Ascending aorta (tissue), 2 donors: Measurements from ENCODE around the gene C10orf71. TPM values are rescaled to one million over a fixed set of nuclear protein-coding genes. Genes with fewer than 3 reads are reported as not detected.
A peak's percentile ranks its signal among the peaks of the same experiment; 100 is the strongest.

Experiments
- DNase-seq, 2 donors: peaks; one replicate each; pipeline ENCODE4 v3.0.0-alpha.2; 2019; ENCODE audit warnings: low spot score in 2 of 2
- H3K27ac ChIP-seq, 2 donors: fragments of 200-600 bp; sonication (generic); one replicate each; pipeline ENCODE4 v1.5.1; 2016 to 2017; ENCODE audit warnings: mild to moderate bottlenecking in 1 of 2
- H3K27me3 ChIP-seq: fragments of 200-600 bp; sonication (generic); one replicate; pipeline ENCODE4 v1.5.1; 2017
- H3K36me3 ChIP-seq, 2 donors: fragments of 200-600 bp; sonication (generic); one replicate each; pipeline ENCODE4 v1.5.1; 2016
- H3K4me1 ChIP-seq, 2 donors: fragments of 200-600 bp; sonication (generic); one replicate each; pipeline ENCODE4 v1.5.1; 2016 to 2017; ENCODE audit warnings: mild to moderate bottlenecking in 1 of 2
- H3K4me3 ChIP-seq, 2 donors: fragments of 200-600 bp; sonication (generic); one replicate each; pipeline ENCODE4 v1.5.1; 2016 to 2017; ENCODE audit warnings: mild to moderate bottlenecking in 1 of 2
- H3K9me3 ChIP-seq, 2 donors: fragments of 200-600 bp; sonication (generic); one replicate each; pipeline ENCODE4 v1.5.1; 2016
- CTCF ChIP-seq, 3 experiments: fragments of 200-600 bp in 2 of 3; fragments of 450-650 bp in 1 of 3; sonication (generic) in 2 of 3; IDR thresholded peaks; one replicate each; pipeline ENCODE4 v1.5.1; 2016 to 2019; ENCODE audit warnings: antibody characterized with exemption in 3 of 3, mild to moderate bottlenecking in 1 of 3, moderate library complexity in 1 of 3
- intact Hi-C: fragments of 100-400 bp; cut with DNase I; formaldehyde crosslinking; loops from one replicate; pipeline ENCODE4 v1.15.1; 2023
- total RNA-seq: library from RNA; depleted of rRNA; stranded (reverse); fragments of >200 nt; gene quantifications from one replicate; pipeline ENCODE4 v1.1.0, GENCODE V29; 2016

C10orf71 gene
- total RNA-seq, 1 donor from 2014 or later: not detected

GRCh38 chr10:49279015-49279880 lies 19.7 kb upstream of the C10orf71 start:
- no peak overlapping the region for H3K27ac ChIP-seq
- no peak for TF ChIP-seq CTCF (IDR thresholded peaks at IDR 0.05)
- intact Hi-C loops: no loop called here
- H3K27me3 ChIP-seq: no peaks in the 10 kb centered on the region
- H3K9me3 ChIP-seq: no peaks in the 10 kb centered on the region
- no peak overlapping the region for H3K4me3 ChIP-seq
- peak in 1 of 2 donors; percentile 48 for DNase-seq
- no peaks in the 10 kb centered on the region for H3K4me1 ChIP-seq
- H3K36me3 ChIP-seq: no peaks in the 10 kb centered on the region

- Histone ChIP-seq H3K36me3 (no peaks in the 10 kb centered on the region), H3K9me3 (no peaks in the 10 kb centered on the region), H3K4me3 (no peak overlapping the region), H3K27ac (no peak overlapping the region), H3K4me1 (no peaks in the 10 kb centered on the region), H3K27me3 (no peaks in the 10 kb centered on the region)
- intact Hi-C loops: no loop called here
- peak; percentile 24 to 68 for DNase-seq
- no peak for TF ChIP-seq CTCF (IDR thresholded peaks at IDR 0.05)
Observed at GRCh38 chr10:49280001-49280408, 19.0 kb upstream of the C10orf71 start.

GRCh38 chr10:49281461-49281860 lies 17.5 kb upstream of the C10orf71 start:
- no peak for TF ChIP-seq CTCF (IDR thresholded peaks at IDR 0.05)
- H3K36me3 ChIP-seq: no peaks in the 10 kb centered on the region
- intact Hi-C loops: no loop called here
- no peak overlapping the region for H3K27ac ChIP-seq
- H3K4me3 ChIP-seq: no peak overlapping the region
- no peaks in the 10 kb centered on the region for H3K4me1 ChIP-seq
- DNase-seq: peak in 1 of 2 donors; percentile 61
- H3K27me3 ChIP-seq: no peaks in the 10 kb centered on the region
- H3K9me3 ChIP-seq: no peaks in the 10 kb centered on the region

GRCh38 chr10:49282306-49282705 lies 16.7 kb upstream of the C10orf71 start:
- no peak overlapping the region for H3K4me3 ChIP-seq
- no peaks in the 10 kb centered on the region for H3K36me3 ChIP-seq
- H3K9me3 ChIP-seq: no peaks in the 10 kb centered on the region
- no peaks in the 10 kb centered on the region for H3K4me1 ChIP-seq
- peak in 1 of 2 donors; percentile 19 for DNase-seq
- intact Hi-C loops: no loop called here
- H3K27ac ChIP-seq: no peak overlapping the region
- no peak for TF ChIP-seq CTCF (IDR thresholded peaks at IDR 0.05)
- no peaks in the 10 kb centered on the region for H3K27me3 ChIP-seq

GRCh38 chr10:49282879-49283341 lies 16.1 kb upstream of the C10orf71 start:
- peak in 1 of 2 donors; percentile 44 for DNase-seq
- intact Hi-C loops: no loop called here
- Histone ChIP-seq H3K4me1 (no peaks in the 10 kb centered on the region), H3K9me3 (no peaks in the 10 kb centered on the region), H3K27ac (no peak overlapping the region), H3K4me3 (no peak overlapping the region), H3K27me3 (no peaks in the 10 kb centered on the region), H3K36me3 (no peaks in the 10 kb centered on the region)
- no peak for TF ChIP-seq CTCF (IDR thresholded peaks at IDR 0.05)
